ENCODE measurements around the gene DENND6A.

DNA sequence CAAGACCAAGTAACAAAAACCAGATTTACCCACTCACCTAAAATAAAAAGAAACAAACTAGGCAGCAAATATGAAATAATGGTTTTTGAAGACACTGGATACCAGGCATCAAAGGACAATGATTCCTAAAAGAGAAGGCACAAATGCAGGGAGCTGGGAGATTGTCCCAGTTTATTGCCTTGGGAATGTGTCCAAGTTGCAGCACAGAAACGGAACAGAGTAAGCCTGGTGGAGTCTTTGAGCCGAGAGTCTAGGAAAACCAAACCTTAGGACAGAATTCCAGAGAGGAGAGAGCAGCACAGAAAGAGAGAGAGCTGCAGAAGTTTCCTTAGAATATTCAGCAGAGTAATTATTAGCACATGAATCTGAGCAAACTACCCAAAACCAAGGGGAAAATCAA lies 87.9 kb downstream of the DENND6A start:
- TF ChIP-seq, protein P1, sequence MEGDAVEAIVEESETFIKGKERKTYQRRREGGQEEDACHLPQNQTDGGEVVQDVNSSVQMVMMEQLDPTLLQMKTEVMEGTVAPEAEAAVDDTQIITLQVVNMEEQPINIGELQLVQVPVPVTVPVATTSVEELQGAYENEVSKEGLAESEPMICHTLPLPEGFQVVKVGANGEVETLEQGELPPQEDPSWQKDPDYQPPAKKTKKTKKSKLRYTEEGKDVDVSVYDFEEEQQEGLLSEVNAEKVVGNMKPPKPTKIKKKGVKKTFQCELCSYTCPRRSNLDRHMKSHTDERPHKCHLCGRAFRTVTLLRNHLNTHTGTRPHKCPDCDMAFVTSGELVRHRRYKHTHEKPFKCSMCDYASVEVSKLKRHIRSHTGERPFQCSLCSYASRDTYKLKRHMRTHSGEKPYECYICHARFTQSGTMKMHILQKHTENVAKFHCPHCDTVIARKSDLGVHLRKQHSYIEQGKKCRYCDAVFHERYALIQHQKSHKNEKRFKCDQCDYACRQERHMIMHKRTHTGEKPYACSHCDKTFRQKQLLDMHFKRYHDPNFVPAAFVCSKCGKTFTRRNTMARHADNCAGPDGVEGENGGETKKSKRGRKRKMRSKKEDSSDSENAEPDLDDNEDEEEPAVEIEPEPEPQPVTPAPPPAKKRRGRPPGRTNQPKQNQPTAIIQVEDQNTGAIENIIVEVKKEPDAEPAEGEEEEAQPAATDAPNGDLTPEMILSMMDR (IDR thresholded peaks at IDR 0.05): no peak
- TF ChIP-seq EZH2 (IDR thresholded peaks at IDR 0.05) (no peak), EZH2phosphoT487 (IDR thresholded peaks at IDR 0.05) (no peak)

Measured in neural progenitor cell (in vitro differentiated cells).